Lung (tissue), 12 donors: Measurements from ENCODE around the gene RING1. TPM values are rescaled to one million over a fixed set of nuclear protein-coding genes. Genes with fewer than 3 reads are reported as not detected.
A peak's percentile ranks its signal among the peaks of the same experiment; 100 is the strongest.

Source experiments
- ATAC-seq: fragments of 200-7000 bp; cut with Tn5 transposase; one replicate; pipeline ENCODE4 v1.9.1; 2020; ENCODE audit warnings: moderate number of reproducible peaks; ENCODE audit not compliant: insufficient read depth, low FRiP score
- DNase-seq, 3 donors: peaks; one replicate each; pipeline ENCODE4 v3.0.0-alpha.2; 2013 to 2017
- H3K27ac ChIP-seq, 2 donors: one replicate each; pipeline ENCODE4 v1.5.1; 2013; ENCODE audit warnings: mild to moderate bottlenecking in 2 of 2, moderate library complexity in 2 of 2, control low read depth in 1 of 2, inconsistent platforms in 1 of 2, low read depth in 1 of 2, low read length in 1 of 2
- H3K27me3 ChIP-seq, 3 donors: one replicate each; pipeline ENCODE4 v1.5.1; 2013; ENCODE audit warnings: low read length in 2 of 3; ENCODE audit not compliant: control insufficient read depth in 3 of 3, insufficient read depth in 3 of 3
- H3K36me3 ChIP-seq, 4 donors: one replicate each; pipeline ENCODE4 v1.5.1; 2013; ENCODE audit warnings: low read length in 4 of 4, mild to moderate bottlenecking in 1 of 4, moderate library complexity in 1 of 4; ENCODE audit not compliant: control insufficient read depth in 4 of 4, insufficient read depth in 4 of 4
- H3K4me1 ChIP-seq, 5 donors: one replicate each; pipeline ENCODE4 v1.5.1; 2013; ENCODE audit warnings: low read length in 5 of 5, mild to moderate bottlenecking in 2 of 5, moderate library complexity in 1 of 5; ENCODE audit not compliant: control insufficient read depth in 5 of 5, insufficient read depth in 5 of 5
- H3K4me3 ChIP-seq: one replicate; pipeline ENCODE4 v1.5.1; 2013; ENCODE audit warnings: mild to moderate bottlenecking, control low read depth, moderate library complexity
- H3K9ac ChIP-seq, 2 donors: one replicate each; pipeline ENCODE4 v1.5.1; 2013; ENCODE audit warnings: low read length in 2 of 2, control low read depth in 1 of 2; ENCODE audit not compliant: insufficient read depth in 1 of 2
- H3K9me3 ChIP-seq, 4 donors: one replicate each; pipeline ENCODE4 v1.5.1; 2013; ENCODE audit warnings: low read length in 3 of 4, mild to moderate bottlenecking in 1 of 4, moderate library complexity in 1 of 4; ENCODE audit not compliant: control insufficient read depth in 4 of 4, insufficient read depth in 3 of 4
- CTCF ChIP-seq: IDR thresholded peaks from 2 replicates; pipeline ENCODE4 v1.5.1; 2012; ENCODE audit warnings: mild to moderate bottlenecking; ENCODE audit errors: control extremely low read depth, extremely low read depth
- WGBS, 2 donors: extraction: QIAGEN DNeasy Blood & Tissue Kit; methylation state at CpG; one replicate each; pipeline ENCODE4 v1.1.7; 2013; 5-methylcytosine and 5-hydroxymethylcytosine counted together
- polyA plus RNA-seq, 2 donors: library from polyadenylated mRNA; stranded (reverse); fragments of 200-250 nt; gene quantifications; one replicate each; pipeline ENCODE4 v1.2.1, GENCODE V29; 2013
- total RNA-seq, 2 donors: library from RNA; depleted of rRNA in 1 of 2; stranded (reverse); fragments of >200 nt in 1 of 2; gene quantifications; one replicate each; pipeline ENCODE4 v1.2.1, GENCODE V29; 2014 to 2021
- donor health status: control.
- donor health status: control.
- donor health status: Bipolar disorder and iron deficiency.
- donor health status: healthy.
- donor health status: DM: yes; HTN: yes; CAD: no.

The RING1 gene
- total and polyA plus RNA-seq, 4 donors, result 30.0 to 46.6 (median 38.9) TPM

GRCh38 chr6:33207552-33208090 is 679 bp upstream of the RING1 start:
- Histone ChIP-seq H3K36me3 (peaks cover 0 to 24% (median 18%) of the 10 kb centered on the region in 4 donors), H3K27me3 (no peaks in the 10 kb centered on the region), H3K27ac (peak overlapping the region; percentile 89 to 92), H3K4me3 (peak overlapping the region; percentile 60), H3K4me1 (peaks cover under 1 to 44% (median 13%) of the 10 kb centered on the region in 5 donors), H3K9me3 (no peaks in the 10 kb centered on the region), H3K9ac (peak overlapping the region; percentile 95 to 98)
- no peak for TF ChIP-seq CTCF
- WGBS, 2 donors, result 1 to 2% methylated on average over 27 to 29 of the region's 29 CpGs
- ATAC-seq (no peak), DNase-seq (peak; percentile 71 to 82 (median 79))

- DNase-seq, result no peak
- H3K4me1 ChIP-seq, result peaks cover 4 to 50% (median 16%) of the 10 kb centered on the region in 5 donors
- TF ChIP-seq CTCF, result no peak
These were observed 1.6 kb downstream of the RING1 start for GRCh38 chr6:33209856-33210255.

GRCh38 chr6:33211136-33211535 is 2.8 kb downstream of the RING1 start:
- DNase-seq, result no peak
- H3K36me3 ChIP-seq, result peaks cover 0 to 17% (median 6%) of the 10 kb centered on the region in 4 donors
- WGBS, 2 donors, result 86 to 90% methylated on average over 14 to 17 of the region's 17 CpGs
- no peak overlapping the region for H3K27ac ChIP-seq
- no peak overlapping the region for H3K9ac ChIP-seq
- no peaks in the 10 kb centered on the region for H3K27me3 ChIP-seq
- H3K4me3 ChIP-seq, result no peak overlapping the region
- TF ChIP-seq CTCF, result no peak
- no peaks in the 10 kb centered on the region for H3K9me3 ChIP-seq
- no peak for ATAC-seq
- H3K4me1 ChIP-seq, result peaks cover 3 to 42% (median 11%) of the 10 kb centered on the region in 5 donors

More at GRCh38 chr6:33209856-33210255, 1.6 kb downstream of the RING1 start:
- Histone ChIP-seq H3K27ac (no peak overlapping the region), H3K4me3 (no peak overlapping the region), H3K9me3 (no peaks in the 10 kb centered on the region), H3K27me3 (no peaks in the 10 kb centered on the region), H3K36me3 (peaks cover 0 to 17% (median 6%) of the 10 kb centered on the region in 4 donors), H3K9ac (no peak overlapping the region)
- ATAC-seq, result no peak
- WGBS, 2 donors, result 94 to 96% methylated on average over 10 of the region's 10 CpGs
